ENCODE data around the gene TMEM234.

Gene TMEM234

DNA sequence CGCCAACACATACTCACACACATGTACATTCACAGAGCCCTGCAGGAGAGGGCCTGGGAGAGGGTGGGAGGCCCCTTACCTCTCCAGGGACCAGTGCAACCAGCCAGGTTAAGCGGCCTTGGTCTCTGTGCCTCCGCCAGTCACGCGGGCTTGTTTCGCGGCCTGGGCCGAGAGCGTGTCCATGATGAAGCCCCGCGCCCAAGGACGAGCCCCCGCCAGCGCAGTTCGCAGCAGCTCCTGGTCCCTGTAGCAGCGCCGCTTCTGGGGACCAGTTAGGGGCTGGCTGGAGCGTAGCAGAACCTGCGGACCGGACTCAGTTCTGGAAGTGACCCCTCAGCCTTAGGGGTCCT, 17.6 kb upstream of the TMEM234 start:
- no peak for DNase-seq (ENCODE audit: low read depth in 2 of 2)

DNA sequence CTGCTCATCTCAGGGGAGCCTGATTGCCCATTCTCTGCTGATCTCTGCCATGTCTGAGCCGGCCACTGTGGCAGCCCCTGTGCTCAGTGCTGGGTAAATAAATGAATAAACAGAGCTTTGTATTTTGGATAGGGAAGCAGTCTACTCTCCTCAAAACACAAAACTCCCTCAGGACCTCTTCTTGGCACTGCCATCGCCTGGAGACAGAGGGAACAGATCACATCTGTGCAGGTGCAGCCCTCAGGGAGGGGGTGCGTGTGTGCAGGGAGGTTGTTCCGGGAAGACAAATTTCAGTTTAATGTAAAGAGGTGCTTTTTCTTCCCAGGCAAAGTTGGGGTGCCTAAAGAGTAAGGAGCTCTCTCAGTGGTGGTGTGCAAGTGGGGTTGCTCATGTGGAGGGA, 17.2 kb upstream of the TMEM234 start:
- DNase-seq (ENCODE audit: low read depth in 2 of 2): no peak

DNA sequence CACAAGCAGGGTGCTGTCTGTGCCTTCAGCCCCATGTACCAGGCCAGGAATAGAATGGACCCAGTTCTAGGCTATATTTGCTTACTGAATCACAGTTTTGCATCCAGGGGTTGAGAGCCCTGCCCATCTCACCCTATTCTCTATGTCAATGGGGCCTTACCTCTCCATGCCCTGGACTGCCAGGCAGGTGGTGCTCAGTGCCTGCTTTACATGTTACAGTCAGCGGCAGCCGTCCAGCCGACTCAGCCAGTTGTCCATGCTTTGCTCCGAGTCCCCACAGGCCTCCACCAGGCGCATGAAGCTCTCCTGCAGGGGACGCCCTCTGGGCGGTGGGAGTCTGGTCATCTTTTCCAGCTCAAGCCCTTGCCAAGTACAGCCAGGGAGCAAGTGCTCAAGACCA, 12.6 kb upstream of the TMEM234 start:
- no peak for DNase-seq (ENCODE audit: low read depth in 2 of 2)

DNA sequence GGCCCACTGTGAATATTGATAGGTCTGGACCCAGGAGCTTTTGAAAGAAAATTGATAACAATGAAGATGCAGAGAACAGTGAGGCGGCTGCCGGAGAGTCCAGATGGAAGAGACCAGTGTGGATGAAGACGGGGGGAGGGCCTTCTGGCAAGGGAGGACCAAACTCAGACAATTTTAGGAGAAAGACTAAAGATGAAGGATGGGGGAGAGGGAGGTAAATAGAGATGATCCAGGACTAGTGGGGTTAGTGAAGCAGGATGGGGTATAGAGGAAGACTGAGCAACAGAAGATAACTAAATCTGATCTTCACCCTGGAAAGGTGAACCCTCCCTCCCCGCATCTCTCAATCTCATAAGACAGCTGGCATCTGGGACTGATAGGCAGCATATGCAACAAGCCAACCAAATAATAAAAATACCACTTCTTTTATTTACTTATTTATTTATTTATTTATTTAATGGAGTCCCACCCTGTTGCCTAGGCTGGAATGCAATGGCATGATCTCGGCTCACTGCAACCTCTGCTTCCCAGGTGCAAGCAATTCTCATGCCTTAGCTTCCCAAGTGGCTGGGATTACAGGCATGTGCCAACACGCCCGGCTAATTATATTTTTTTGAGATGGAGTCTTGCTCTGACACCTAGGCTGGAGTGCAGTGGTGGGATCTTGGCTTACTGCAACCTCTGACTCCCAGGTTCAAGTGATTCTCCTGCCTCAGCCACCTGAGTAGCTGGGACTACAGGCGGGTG, 10.6 kb upstream of the TMEM234 start:
- no peak for DNase-seq (ENCODE audit: low read depth in 2 of 2)

DNA sequence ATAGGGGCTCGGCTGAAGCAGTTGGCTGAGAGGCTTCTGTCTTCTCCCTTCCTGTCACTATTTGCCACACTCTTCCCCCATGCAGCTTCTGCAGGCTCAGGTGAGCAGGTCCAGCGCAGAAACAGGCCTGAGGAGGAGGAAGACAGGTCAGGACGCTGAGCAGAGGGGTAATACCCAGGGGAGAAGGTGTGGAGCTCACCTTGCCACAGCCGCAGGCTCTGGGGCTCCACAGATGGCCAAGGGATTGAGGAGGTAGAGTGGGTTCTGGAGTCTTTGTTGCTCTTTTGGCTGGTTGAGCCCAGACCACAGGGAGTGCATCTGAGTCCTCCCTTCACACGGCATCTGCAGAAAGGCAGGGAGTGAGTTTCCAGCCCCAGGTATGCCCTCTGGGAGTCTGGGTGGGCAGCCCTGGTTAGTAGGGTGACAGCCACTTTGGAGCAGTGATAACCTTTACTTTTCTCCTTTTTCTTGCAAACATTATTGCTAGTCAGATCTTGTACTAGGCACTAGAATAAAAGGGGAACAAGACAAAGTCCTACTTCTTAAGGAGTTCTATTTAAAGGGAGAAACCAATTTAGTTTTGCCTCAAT, 9.8 kb upstream of the TMEM234 start:
- DNase-seq (ENCODE audit: low read depth in 2 of 2): no peak

DNA sequence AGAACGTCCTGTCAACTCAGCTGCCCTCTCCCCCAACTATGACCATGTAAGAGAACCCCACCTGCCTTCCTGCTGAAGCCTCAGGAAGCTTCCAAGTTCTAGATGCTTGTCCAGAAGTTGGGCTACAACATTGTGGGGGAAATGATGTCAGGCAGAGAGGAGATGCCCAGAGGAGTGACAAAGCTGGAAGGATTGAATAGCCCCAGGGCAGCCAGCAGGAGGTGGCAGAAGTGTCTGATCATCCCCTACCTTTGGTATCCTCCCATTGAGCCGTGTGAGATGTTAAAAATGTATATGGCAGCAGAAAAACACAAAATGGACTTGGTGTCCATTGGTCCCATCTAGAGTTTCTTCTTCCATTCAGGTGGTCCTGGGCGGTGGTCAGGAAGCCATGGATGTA, 6.6 kb upstream of the TMEM234 start:
- no peak for DNase-seq (ENCODE audit: low read depth in 2 of 2)

DNA sequence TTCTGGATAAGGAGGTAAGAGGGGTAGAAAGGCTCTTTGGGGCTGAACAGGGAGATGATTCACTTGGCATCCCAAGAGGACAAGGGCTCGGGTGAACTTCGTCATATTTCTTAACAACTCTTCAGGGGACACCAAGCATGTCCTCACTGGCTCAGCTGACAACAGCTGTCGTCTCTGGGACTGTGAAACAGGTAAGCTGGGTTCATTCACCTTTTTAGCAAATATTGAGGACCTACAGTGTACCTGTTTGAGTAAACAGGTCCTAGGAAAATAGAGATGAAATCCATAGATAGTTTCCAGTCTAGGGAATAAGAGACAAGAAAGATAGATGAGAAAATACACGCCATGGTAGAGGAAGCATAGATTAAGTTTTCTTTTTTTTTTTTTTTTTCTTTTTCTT, 2.1 kb upstream of the TMEM234 start:
- DNase-seq (ENCODE audit: low read depth in 2 of 2): no peak

DNA sequence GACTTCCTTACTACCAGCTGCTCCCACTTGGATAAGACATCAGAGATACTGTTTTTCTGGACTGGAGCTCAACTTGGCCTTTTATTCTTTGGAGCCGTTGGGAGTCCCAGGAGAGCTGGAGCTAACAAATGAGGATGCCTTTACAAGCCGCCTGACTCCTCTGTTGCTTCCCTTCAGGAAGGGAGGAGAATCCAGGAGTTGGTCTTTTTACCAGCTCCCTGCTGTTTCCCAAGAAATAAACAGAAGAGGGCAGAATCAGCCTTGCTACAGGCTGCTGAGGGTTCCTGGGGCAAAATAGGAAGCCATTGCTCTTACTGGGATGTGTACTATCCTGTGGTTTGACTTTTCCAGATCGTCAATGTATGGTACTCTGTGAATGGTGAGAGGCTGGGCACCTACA, 1.5 kb upstream of the TMEM234 start:
- no peak for DNase-seq (ENCODE audit: low read depth in 2 of 2)

DNA sequence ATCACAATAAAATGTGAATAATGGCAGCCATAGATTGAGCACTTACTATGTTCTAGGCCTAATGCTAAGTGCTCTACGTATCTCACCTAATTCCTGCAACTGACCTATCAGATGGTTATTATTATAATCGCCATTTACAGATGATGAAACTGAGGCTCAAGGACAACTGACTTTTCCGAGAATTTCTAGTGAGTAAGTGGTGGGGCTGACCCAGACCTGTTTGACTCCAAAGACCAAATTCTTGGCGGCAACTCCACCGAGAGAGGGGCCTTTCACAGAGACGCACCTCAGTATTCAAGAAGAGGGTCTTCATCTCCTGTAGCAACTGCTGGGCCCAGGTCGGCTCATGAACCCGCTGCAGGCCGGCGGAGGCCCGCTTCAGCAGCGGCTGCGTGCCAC, 573 bp downstream of the TMEM234 start:
- no peak for DNase-seq (ENCODE audit: low read depth in 2 of 2)

DNA sequence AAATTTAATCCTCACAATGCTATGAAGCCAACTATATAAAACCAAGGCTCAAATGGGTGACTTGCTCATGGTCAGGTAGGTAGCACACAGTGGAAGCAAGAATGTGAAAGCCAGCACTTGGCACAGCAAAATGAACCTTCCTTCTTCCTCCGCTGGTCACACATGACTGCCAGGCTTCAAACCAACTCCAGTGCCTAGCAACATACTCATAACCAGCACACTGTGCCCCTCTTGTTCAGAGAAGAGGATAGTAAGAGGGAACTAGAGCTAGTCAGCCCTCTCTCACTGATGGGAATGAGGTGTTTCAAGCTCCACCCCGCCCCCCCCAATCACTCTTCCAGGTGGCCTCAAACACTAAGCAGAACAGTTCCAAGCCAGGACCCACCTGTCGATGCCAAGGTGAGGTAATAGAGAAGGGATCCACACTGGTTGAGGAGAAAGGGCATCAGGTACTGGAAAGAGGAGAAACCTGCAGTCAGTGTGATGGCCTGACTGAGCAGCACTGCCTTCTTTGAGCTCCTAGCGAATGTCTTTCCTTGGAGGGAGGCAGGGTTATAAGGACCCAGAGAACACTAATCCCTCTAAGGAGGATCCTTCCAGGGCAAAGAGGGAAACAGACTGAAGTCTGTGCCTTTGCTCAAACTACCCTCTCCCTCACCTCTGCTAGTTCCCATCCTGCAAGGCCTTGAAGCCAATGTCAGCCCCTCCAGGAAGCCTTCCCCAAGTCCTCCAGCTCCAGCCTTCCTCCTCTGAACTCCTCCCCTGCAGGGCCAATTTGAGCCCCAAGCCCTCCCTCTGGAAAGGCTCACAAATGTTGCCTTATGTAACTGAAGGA, 1.2 kb downstream of the TMEM234 start:
- no peak for DNase-seq (ENCODE audit: low read depth in 2 of 2)

DNA sequence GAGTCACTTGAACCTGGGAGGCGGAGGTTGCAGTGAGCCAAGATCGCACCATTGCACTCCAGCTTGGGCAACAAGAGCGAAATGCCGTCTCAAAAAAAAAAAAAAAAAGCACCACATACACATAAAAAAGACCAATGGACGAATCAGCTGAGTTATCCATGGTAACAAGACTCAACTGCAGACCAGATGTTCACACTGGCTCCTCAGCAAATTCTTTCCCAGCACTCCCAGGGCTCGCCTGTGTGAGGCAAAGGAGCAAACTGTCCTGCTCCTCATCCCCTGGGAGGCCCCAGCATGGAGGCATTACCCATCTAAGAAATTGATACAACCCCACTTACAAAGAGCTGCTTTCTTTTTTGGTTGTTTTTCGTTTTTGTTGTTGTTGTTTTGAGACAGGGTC, 3.1 kb downstream of the TMEM234 start:
- no peak for DNase-seq (ENCODE audit: low read depth in 2 of 2)

DNA sequence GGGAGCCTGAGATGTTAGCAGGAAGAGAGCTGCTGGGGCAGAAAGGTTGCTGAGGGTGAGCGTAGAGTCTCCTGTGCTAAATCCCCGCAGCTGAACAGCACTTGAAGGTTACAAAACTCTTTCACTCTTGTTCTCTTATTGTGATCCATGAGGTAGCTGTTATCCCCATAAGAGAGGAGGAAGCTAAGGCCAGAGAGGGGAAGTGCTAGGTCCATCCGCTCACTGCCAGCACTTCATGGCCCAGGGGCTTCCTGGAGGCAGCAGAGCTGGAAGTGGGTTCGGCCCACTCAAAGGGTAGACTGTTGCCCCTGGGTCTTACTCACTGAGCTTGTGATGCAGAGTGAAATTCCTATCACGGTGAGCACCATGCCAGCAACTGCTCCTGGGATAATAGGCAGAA, 5.6 kb downstream of the TMEM234 start:
- DNase-seq (ENCODE audit: low read depth in 2 of 2): no peak

DNA sequence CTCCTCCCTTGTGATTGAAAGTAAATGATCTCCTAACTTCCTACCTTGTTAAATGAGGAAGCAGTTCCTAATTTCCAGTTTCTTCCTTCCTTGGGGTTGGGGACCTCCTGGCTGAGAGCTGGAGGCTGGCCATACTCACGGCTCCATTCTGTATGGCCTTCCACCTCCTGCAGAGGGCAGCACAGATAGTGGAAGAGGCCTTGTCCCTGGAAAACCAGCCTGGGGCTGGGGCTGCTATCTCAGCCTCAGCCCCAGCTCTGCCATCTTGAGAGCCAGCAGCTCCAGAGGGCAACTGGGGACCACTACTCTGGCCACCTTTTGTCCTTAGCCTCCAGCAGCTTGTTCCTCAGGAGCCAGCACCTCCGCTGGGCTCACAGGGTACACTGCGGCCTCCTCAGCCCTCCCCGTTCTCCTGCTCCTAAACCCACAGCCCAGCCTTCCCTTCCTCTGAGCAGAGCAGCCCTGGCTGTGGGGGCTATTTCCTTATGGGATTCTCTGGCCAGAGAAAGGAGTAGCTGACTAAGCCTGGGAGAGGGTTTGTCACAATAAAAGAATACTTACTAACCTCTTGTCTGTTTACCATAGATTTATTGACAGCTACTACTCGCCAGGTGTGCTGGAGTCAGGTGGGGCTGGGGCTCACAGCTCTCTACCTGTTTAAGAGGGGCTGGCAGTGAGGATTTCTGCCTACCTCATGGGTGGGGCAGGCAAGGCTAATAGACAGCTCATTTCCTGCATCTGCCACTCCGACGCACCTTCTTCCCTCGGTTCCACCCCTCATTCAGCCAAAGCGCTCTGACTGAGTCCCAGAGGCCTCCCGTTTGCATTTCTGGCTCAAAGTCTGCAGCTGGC, 6.3 kb downstream of the TMEM234 start:
- peak in 1 of 2 donors; percentile 33 for DNase-seq (ENCODE audit: low read depth in 2 of 2)

DNA sequence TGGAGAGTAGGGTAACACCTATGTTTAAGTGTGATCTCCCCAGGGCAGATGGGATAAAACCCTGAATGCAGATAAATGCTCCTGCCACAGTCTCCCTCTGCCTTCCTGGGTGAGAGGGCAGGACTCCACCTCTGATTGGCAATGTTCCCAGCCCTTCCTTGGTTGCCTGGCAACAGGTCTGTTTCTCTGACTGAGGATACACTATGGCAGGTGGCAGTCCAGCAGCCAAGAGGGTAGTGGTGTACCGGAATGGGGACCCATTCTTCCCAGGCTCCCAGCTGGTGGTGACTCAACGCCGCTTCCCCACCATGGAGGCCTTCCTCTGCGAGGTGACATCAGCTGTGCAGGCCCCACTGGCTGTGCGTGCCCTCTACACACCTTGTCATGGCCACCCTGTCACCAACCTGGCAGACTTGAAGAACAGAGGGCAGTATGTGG, 13.2 kb downstream of the TMEM234 start, which contains the start of gene DCDC2B:
TSS of gene DCDC2B (plus strand) at position 199 of the 438 bp plus-strand sequence. CDS start at position 204, 5 bp downstream.
- DNase-seq (ENCODE audit: low read depth in 2 of 2): no peak

DNA sequence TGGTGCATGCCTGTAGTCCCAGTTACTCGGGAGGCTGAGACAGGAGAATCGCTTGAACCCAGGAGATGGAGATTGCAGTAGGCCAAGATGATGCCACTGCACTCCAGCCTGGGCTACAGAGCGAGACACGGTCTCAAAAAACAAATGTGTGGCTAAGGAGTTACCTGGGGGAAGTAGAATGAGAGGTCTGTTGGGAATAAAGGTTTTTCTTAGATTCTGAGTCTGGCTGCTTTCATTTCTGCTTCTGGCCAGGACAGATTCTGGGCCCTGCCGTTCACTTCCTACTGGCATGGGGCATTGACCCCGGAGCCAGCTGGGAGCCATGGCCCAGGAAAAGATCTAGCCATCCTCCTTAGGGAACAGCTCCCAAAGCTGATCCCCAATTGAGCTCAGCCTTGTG, 13.7 kb downstream of the TMEM234 start:
- DNase-seq (ENCODE audit: low read depth in 2 of 2): no peak

DNA sequence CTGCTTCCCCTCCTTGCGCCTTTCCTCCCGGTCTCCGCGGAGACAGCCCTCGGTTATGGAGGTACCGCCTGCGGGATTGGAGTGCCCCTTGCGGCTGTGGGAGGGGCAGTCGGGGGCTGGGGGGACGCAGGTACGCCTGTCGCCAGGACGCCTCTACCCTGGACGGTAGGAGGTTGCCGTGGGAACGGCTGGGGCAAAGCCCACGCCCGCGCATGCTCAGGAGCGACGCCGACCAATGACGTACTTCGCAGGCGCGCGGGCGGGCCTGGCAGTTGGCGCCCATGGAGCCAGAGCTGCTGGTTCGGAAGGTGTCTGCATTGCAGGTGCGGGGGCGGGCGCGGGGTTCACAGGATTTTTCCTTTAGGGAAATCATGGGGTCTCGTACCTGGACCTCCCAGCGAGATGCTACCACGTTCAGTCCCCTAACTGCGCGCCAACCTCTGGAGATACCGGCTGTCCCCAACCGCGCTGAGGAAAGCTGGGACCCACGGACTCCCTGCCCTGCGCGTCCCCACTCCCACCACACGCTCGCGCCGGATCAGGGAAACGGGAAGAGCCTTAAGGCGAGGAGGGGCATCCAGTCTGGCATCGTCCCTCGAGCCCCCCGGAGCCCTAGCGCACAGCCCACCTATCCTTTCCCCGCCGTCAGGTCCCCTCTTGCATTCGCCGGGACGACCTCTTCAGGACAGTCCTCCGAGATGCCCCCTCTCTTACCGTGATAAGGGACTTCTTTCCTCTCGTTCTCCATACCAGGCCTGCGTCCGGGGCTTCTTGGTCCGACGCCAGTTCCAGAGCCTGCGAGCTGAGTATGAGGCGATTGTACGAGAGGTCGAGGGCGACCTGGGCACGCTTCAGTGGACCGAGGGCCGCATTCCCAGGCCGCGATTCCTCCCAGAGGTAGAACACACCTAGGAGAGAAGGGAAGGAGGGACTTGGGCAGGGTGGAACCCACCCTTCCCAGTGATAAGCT, 16.5 kb downstream of the TMEM234 start, which contains the start of gene IQCC:
TSS of gene IQCC (plus strand) at position 271 of the 970 bp plus-strand sequence. CDS start at position 282, 11 bp downstream.
- peak; percentile 65 to 72 for DNase-seq (ENCODE audit: low read depth in 2 of 2)

DNA sequence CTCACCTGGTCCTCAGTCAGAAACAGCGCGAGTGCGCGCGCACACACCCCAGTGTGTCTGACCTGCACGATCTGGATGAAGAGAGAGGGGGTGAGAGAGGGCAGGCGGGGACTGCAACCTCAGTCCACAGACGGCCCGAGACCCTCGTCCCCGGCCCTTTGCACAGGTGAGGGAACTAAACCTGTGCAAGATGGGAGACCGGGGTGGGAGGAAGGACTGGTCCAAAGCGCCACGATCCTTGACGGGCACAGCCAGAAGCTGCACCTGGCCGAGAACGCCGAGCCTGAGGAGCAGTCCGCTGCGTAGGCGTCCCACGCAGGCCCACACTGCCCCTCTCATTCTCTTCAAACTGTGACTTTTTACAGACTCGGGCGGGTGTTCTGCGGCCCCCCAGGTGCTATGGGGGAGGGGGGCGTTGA, 17.2 kb downstream of the TMEM234 start:
- DNase-seq (ENCODE audit: low read depth in 2 of 2): no peak

DNA sequence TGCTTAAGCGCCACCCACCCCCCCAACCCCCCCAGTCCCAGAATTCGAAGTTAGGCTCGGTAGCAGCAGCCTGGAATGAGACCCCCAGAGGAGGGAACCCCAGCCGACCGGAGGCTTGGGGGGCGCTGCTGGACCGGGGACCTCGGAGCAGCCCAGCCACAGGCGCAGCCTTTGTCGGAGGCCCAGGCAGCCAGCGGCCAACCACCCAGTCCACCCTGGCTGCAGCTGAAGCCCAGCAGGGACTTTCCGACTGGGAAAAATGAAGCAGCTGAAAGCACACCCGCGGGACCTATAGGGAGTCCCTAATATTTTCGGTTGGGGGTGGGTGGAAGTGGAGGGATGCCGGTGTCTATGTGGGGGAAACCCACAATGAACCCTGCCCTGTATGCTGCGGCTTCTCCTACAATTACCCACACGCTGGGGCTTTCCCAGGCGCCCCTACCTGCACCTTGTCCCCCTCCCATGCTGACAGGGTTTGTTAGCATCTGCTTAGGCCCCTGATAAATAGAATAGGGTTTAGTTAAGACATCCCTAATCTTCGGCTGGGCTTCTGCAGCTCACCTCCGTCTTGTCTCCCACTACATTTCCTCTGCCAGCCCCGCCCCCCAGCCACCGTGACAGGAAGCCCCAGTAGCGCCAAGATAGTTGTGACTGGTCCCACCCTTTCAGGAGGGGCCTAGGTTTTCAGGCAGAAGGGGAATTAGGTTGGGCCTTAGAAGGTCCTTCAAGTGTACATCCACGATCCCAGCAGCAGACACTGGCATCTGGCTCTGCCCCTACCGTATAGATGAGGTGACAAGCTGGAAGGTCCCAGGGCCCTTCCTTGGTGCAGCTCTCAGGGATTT, 20.9 kb downstream of the TMEM234 start:
- DNase-seq (ENCODE audit: low read depth in 2 of 2): peak; percentile 52 to 58

DNA sequence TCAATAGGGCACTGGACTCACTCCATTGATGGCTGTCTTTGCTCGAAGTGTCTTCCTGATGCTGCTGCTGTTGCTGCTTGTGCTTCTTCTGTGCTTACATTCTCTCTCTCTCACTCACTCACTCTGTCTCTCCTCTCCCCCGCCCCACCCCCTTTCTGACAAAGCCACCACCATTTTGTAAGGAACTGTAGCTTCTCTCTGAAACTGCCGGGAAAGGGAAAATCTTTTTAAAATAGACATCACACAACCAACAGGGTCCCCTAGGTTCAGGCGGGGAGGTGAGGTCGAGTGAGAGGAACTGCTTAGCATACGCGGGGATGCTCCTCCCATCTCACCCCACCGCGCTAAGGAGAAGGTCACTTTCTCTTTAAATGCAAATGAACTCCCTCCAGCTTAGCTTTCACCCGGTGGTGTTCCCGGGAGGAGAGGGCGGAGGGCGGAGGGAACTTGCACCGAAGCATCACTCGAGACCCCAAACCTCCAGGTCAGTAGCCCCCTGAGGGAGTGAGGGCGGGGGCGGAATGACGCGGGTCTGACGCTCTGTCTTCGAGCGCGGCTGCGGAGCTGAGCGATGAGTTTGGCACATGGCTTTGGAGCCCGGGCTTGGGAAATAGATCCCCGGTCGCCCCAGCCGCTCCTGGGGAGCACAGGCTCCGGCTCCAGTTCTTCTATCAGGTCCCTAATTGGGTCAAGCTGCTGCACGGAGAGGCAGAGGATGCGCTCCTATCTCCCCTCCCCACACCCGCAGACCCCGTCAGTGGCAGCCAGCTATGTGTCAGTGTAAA, 21.7 kb downstream of the TMEM234 start, which contains the start of gene CCDC28B:
TSS of gene CCDC28B (plus strand) at position 370 of the 785 bp plus-strand sequence. CDS start 1,341 bp downstream, outside the sequence.
- peak in 1 of 2 donors; percentile 14 for DNase-seq (ENCODE audit: low read depth in 2 of 2)
